NT2/D1 (cell line): ENCODE data around the gene SERPIND1.

ENCODE experiments used
- DNase-seq: peaks from one replicate; pipeline ENCODE4 v3.0.0-alpha.2; 2011; ENCODE audit warnings: low read depth, low spot score
- H3K27me3 ChIP-seq: 2 replicates; pipeline ENCODE4 v1.6.0; 2011; ENCODE audit warnings: mild to moderate bottlenecking; ENCODE audit not compliant: insufficient read length, insufficient read depth
- H3K36me3 ChIP-seq: 2 replicates; pipeline ENCODE4 v1.6.1; 2011; ENCODE audit warnings: mild to moderate bottlenecking, low read length, mixed read lengths; ENCODE audit not compliant: insufficient read depth, insufficient read length
- H3K4me1 ChIP-seq: 2 replicates; pipeline ENCODE4 v1.5.1; 2011; ENCODE audit not compliant: insufficient read depth, insufficient read length
- H3K4me3 ChIP-seq: 2 replicates; pipeline ENCODE4 v1.5.1; 2011; ENCODE audit warnings: low read depth; ENCODE audit not compliant: insufficient read length
- H3K9ac ChIP-seq: 2 replicates; pipeline ENCODE4 v1.6.0; 2011; ENCODE audit warnings: low read depth; ENCODE audit not compliant: insufficient read length
- H3K9me3 ChIP-seq: 2 replicates; pipeline ENCODE4 v1.5.1; 2011; ENCODE audit warnings: mild to moderate bottlenecking, low read length; ENCODE audit not compliant: insufficient read depth
- SUZ12 ChIP-seq: IDR thresholded peaks from 2 replicates; pipeline ENCODE4 v1.6.1; 2011; ENCODE audit not compliant: insufficient read length, insufficient read depth; ENCODE audit errors: extremely low read depth
- YY1 ChIP-seq: IDR thresholded peaks from 2 replicates; pipeline ENCODE4 v1.6.1; 2011; ENCODE audit not compliant: insufficient read length, insufficient read depth
- ZNF274 ChIP-seq: IDR thresholded peaks from 2 replicates; pipeline ENCODE4 v1.6.1; 2011; ENCODE audit warnings: mild to moderate bottlenecking, low read depth, low read length

Gene SERPIND1

GRCh38 chr22:20752104-20752741 lies 21.7 kb upstream of the SERPIND1 start:
- no peaks in the 10 kb centered on the region for H3K9me3 ChIP-seq
- no peaks in the 10 kb centered on the region for H3K27me3 ChIP-seq
- DNase-seq: no peak
- no peak overlapping the region for H3K4me3 ChIP-seq
- peaks cover 39% of the 10 kb centered on the region for H3K36me3 ChIP-seq
- TF ChIP-seq ZNF274 (no peak), SUZ12 (no peak), YY1 (no peak)
- peaks cover 3% of the 10 kb centered on the region for H3K4me1 ChIP-seq
- no peak overlapping the region for H3K9ac ChIP-seq

- no peak overlapping the region for H3K4me3 ChIP-seq
- no peak overlapping the region for H3K9ac ChIP-seq
- H3K36me3 ChIP-seq: peaks cover 36% of the 10 kb centered on the region
- TF ChIP-seq YY1 (no peak), ZNF274 (no peak), SUZ12 (no peak)
- no peaks in the 10 kb centered on the region for H3K9me3 ChIP-seq
- H3K4me1 ChIP-seq: peaks cover 3% of the 10 kb centered on the region
- no peak for DNase-seq
- H3K27me3 ChIP-seq: no peaks in the 10 kb centered on the region
Observed at GRCh38 chr22:20752873-20753272, 21.0 kb upstream of the SERPIND1 start.

- Histone ChIP-seq H3K9ac (no peak overlapping the region), H3K4me1 (peaks cover 1% of the 10 kb centered on the region), H3K4me3 (no peak overlapping the region), H3K9me3 (no peaks in the 10 kb centered on the region), H3K27me3 (no peaks in the 10 kb centered on the region), H3K36me3 (peaks cover 20% of the 10 kb centered on the region)
- TF ChIP-seq YY1: no peak
- no peak for TF ChIP-seq SUZ12
- TF ChIP-seq ZNF274: no peak
- DNase-seq: no peak
Observed at GRCh38 chr22:20756846-20757245, 17.1 kb upstream of the SERPIND1 start.

GRCh38 chr22:20758688-20759087 lies 15.2 kb upstream of the SERPIND1 start:
- H3K4me3 ChIP-seq: no peak overlapping the region
- H3K36me3 ChIP-seq: peaks cover 17% of the 10 kb centered on the region
- H3K4me1 ChIP-seq: no peaks in the 10 kb centered on the region
- H3K27me3 ChIP-seq: no peaks in the 10 kb centered on the region
- DNase-seq: no peak
- no peaks in the 10 kb centered on the region for H3K9me3 ChIP-seq
- no peak overlapping the region for H3K9ac ChIP-seq
- TF ChIP-seq SUZ12 (no peak), ZNF274 (no peak), YY1 (no peak)

- Histone ChIP-seq H3K4me1 (no peaks in the 10 kb centered on the region), H3K9ac (no peak overlapping the region), H3K27me3 (no peaks in the 10 kb centered on the region), H3K9me3 (no peaks in the 10 kb centered on the region), H3K4me3 (no peak overlapping the region), H3K36me3 (peaks cover 31% of the 10 kb centered on the region)
- DNase-seq: no peak
- no peak for TF ChIP-seq SUZ12
- no peak for TF ChIP-seq YY1
- TF ChIP-seq ZNF274: no peak
Observed at GRCh38 chr22:20760084-20760483, 13.8 kb upstream of the SERPIND1 start.

- H3K9me3 ChIP-seq: no peaks in the 10 kb centered on the region
Observed at GRCh38 chr22:20761536-20761935, 12.4 kb upstream of the SERPIND1 start.

GRCh38 chr22:20762233-20762796 lies 11.6 kb upstream of the SERPIND1 start:
- no peak overlapping the region for H3K4me3 ChIP-seq
- no peak overlapping the region for H3K9ac ChIP-seq
- H3K9me3 ChIP-seq: no peaks in the 10 kb centered on the region
- no peak for DNase-seq
- H3K27me3 ChIP-seq: no peaks in the 10 kb centered on the region
- TF ChIP-seq YY1 (no peak), ZNF274 (no peak), SUZ12 (no peak)
- H3K4me1 ChIP-seq: no peaks in the 10 kb centered on the region
- peaks cover 41% of the 10 kb centered on the region for H3K36me3 ChIP-seq

More at GRCh38 chr22:20761536-20761935, 12.4 kb upstream of the SERPIND1 start:
- Histone ChIP-seq H3K9ac (no peak overlapping the region), H3K4me3 (no peak overlapping the region), H3K4me1 (no peaks in the 10 kb centered on the region), H3K36me3 (peaks cover 41% of the 10 kb centered on the region), H3K27me3 (no peaks in the 10 kb centered on the region)
- no peak for TF ChIP-seq ZNF274
- TF ChIP-seq SUZ12: no peak
- no peak for TF ChIP-seq YY1
- no peak for DNase-seq
